Right atrium auricular region (tissue), 2 donors: Measurements from ENCODE around the gene IER3. TPM values are rescaled to one million over a fixed set of nuclear protein-coding genes. Genes with fewer than 3 reads are reported as not detected.

ENCODE experiments used
- DNase-seq: peaks from one replicate; pipeline ENCODE4 v3.0.0-alpha.2; 2019; ENCODE audit warnings: low spot score
- H3K27ac ChIP-seq, 2 donors: fragments of 200-600 bp; sonication (generic); 1 replicate in 1 of 2; 2 replicates in 1 of 2; pipeline ENCODE4 v1.5.1; 2016 to 2019
- H3K27me3 ChIP-seq, 2 donors: fragments of 200-600 bp; sonication (generic); one replicate each; pipeline versions ENCODE4 v1.5.1 to v1.6.0; 2017 to 2019
- H3K36me3 ChIP-seq: fragments of 200-600 bp; sonication (generic); one replicate; pipeline ENCODE4 v1.5.1; 2016
- H3K4me1 ChIP-seq, 2 donors: fragments of 200-600 bp; sonication (generic); one replicate each; pipeline versions ENCODE4 v1.5.1 to v1.6.0; 2017 to 2019
- H3K4me3 ChIP-seq, 2 donors: fragments of 200-600 bp; sonication (generic); 1 replicate in 1 of 2; 2 replicates in 1 of 2; pipeline ENCODE4 v1.5.1; 2017 to 2019; ENCODE audit warnings: mild to moderate bottlenecking in 1 of 2, moderate library complexity in 1 of 2
- H3K9me3 ChIP-seq, 2 donors: fragments of 200-600 bp; sonication (generic); one replicate each; pipeline ENCODE4 v1.5.1; 2019
- CTCF ChIP-seq, 2 donors: fragments of 200-600 bp; sonication (generic); IDR thresholded peaks; one replicate each; pipeline ENCODE4 v1.5.1; 2019; ENCODE audit warnings: antibody characterized with exemption in 2 of 2
- total RNA-seq, 2 donors: library from RNA; depleted of rRNA; stranded (reverse); fragments of >200 nt; gene quantifications; one replicate each; pipeline ENCODE4 v1.1.0, GENCODE V29; 2016

The IER3 gene
- total RNA-seq, 2 donors from 2014 or later: 43.6 to 144 TPM

- peaks cover 60% of the 10 kb centered on the region for H3K36me3 ChIP-seq
- no peak overlapping the region for H3K27ac ChIP-seq
- DNase-seq: no peak
- no peak overlapping the region for H3K4me3 ChIP-seq
- peaks cover 0 to 10% of the 10 kb centered on the region in 2 donors for H3K4me1 ChIP-seq
- H3K27me3 ChIP-seq: no peaks in the 10 kb centered on the region
- H3K9me3 ChIP-seq: no peaks in the 10 kb centered on the region
- no peak for TF ChIP-seq CTCF (IDR thresholded peaks at IDR 0.05)
Measured at GRCh38 chr6:30707281-30707850, 37.0 kb downstream of the IER3 start.

- Histone ChIP-seq H3K4me3 (no peak overlapping the region), H3K27me3 (no peaks in the 10 kb centered on the region), H3K27ac (peak overlapping the region; percentile 35 to 55), H3K4me1 (peaks cover 0 to 10% of the 10 kb centered on the region in 2 donors), H3K9me3 (no peaks in the 10 kb centered on the region), H3K36me3 (peaks cover 43% of the 10 kb centered on the region)
- no peak for DNase-seq
- no peak for TF ChIP-seq CTCF (IDR thresholded peaks at IDR 0.05)
Measured at GRCh38 chr6:30705620-30706019, 38.7 kb downstream of the IER3 start.

- no peak overlapping the region for H3K27ac ChIP-seq
- peaks cover 0 to 15% of the 10 kb centered on the region in 2 donors for H3K4me1 ChIP-seq
- H3K9me3 ChIP-seq: no peaks in the 10 kb centered on the region
- no peak overlapping the region for H3K4me3 ChIP-seq
- H3K36me3 ChIP-seq: peaks cover 25% of the 10 kb centered on the region
- no peak for DNase-seq
- no peaks in the 10 kb centered on the region for H3K27me3 ChIP-seq
- TF ChIP-seq CTCF (IDR thresholded peaks at IDR 0.05): no peak
Measured at GRCh38 chr6:30703821-30704220, 40.5 kb downstream of the IER3 start.

- no peak for DNase-seq
- TF ChIP-seq CTCF (IDR thresholded peaks at IDR 0.05): no peak
- H3K27me3 ChIP-seq: no peaks in the 10 kb centered on the region
- no peaks in the 10 kb centered on the region for H3K9me3 ChIP-seq
- no peak overlapping the region for H3K27ac ChIP-seq
- peaks cover 20% of the 10 kb centered on the region for H3K36me3 ChIP-seq
- peaks cover 0 to 15% of the 10 kb centered on the region in 2 donors for H3K4me1 ChIP-seq
- H3K4me3 ChIP-seq: no peak overlapping the region
Measured at GRCh38 chr6:30703011-30703410, 41.3 kb downstream of the IER3 start.

- H3K4me1 ChIP-seq: peaks cover 0 to 8% of the 10 kb centered on the region in 2 donors
- peaks cover 12% of the 10 kb centered on the region for H3K36me3 ChIP-seq
Measured at GRCh38 chr6:30700340-30700739, 44.0 kb downstream of the IER3 start.

More at GRCh38 chr6:30700340-30700739, 44.0 kb downstream of the IER3 start:
- H3K4me3 ChIP-seq: no peak overlapping the region
- peak overlapping the region; percentile 51 to 73 for H3K27ac ChIP-seq
- TF ChIP-seq CTCF (IDR thresholded peaks at IDR 0.05): no peak
- no peak for DNase-seq
- H3K9me3 ChIP-seq: no peaks in the 10 kb centered on the region
- H3K27me3 ChIP-seq: no peaks in the 10 kb centered on the region
